Activated CD4-positive, CD25-positive, alpha-beta regulatory T cell treated with anti-CD3 and anti-CD28 coated beads, Interleukin-2, amount 50 U/mL, for 16 hours (primary cell): ENCODE data around the gene YIPF5.

Source experiments
- DNase-seq: peaks from one replicate; pipeline ENCODE4 v3.0.0-alpha.2; 2020; ENCODE audit warnings: low read depth, low spot score

Gene YIPF5

GRCh38 chr5:144179226-144179625, 8.8 kb upstream of the YIPF5 start:
- no peak for DNase-seq

GRCh38 chr5:144177548-144177947, 7.1 kb upstream of the YIPF5 start:
- no peak for DNase-seq

GRCh38 chr5:144173766-144174165, 3.3 kb upstream of the YIPF5 start:
- DNase-seq: no peak

- DNase-seq: no peak
Measured at GRCh38 chr5:144169904-144170275, 569 bp downstream of the YIPF5 start.

- DNase-seq: no peak
Measured at GRCh38 chr5:144167998-144168397, 2.5 kb downstream of the YIPF5 start.

GRCh38 chr5:144166696-144167095, 3.8 kb downstream of the YIPF5 start:
- no peak for DNase-seq

GRCh38 chr5:144162686-144163085, 7.8 kb downstream of the YIPF5 start:
- no peak for DNase-seq

- DNase-seq: no peak
Measured at GRCh38 chr5:144156767-144157171, 13.7 kb downstream of the YIPF5 start.

GRCh38 chr5:144151026-144151425, 19.4 kb downstream of the YIPF5 start:
- DNase-seq: no peak

- no peak for DNase-seq
Measured at GRCh38 chr5:144144956-144145751, 25.3 kb downstream of the YIPF5 start.

GRCh38 chr5:144143625-144144024, 26.8 kb downstream of the YIPF5 start:
- no peak for DNase-seq

GRCh38 chr5:144142824-144143162, 27.7 kb downstream of the YIPF5 start:
- DNase-seq: no peak

- no peak for DNase-seq
Measured at GRCh38 chr5:144142139-144142823, 28.2 kb downstream of the YIPF5 start.

GRCh38 chr5:144141585-144141984, 28.9 kb downstream of the YIPF5 start:
- DNase-seq: no peak

GRCh38 chr5:144139586-144139985, 30.9 kb downstream of the YIPF5 start:
- no peak for DNase-seq

GRCh38 chr5:144135113-144135762, 35.2 kb downstream of the YIPF5 start:
- DNase-seq: no peak

GRCh38 chr5:144134194-144134826, 36.1 kb downstream of the YIPF5 start:
- no peak for DNase-seq

GRCh38 chr5:144133050-144133633, 37.3 kb downstream of the YIPF5 start:
- no peak for DNase-seq

GRCh38 chr5:144131261-144131660, 39.2 kb downstream of the YIPF5 start:
- no peak for DNase-seq

GRCh38 chr5:144130306-144130705, 40.2 kb downstream of the YIPF5 start:
- no peak for DNase-seq

- no peak for DNase-seq
Measured at GRCh38 chr5:144128844-144129243, 41.6 kb downstream of the YIPF5 start.

GRCh38 chr5:144126707-144127106, 43.8 kb downstream of the YIPF5 start:
- DNase-seq: no peak
